ENCODE data around the gene ZBTB34.

DNA sequence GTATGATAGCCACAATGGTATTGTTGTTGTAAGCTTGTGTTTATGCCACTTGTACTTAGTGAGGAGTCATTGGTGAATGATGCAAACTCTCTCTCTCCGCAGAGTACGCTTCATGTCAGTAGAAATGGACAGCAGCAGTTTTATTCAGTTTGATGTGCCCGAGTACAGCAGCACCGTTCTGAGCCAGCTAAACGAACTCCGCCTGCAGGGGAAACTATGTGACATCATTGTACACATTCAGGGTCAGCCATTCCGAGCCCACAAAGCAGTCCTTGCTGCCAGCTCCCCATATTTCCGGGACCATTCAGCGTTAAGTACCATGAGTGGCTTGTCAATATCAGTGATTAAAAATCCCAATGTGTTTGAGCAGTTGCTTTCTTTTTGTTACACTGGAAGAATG, 18.8 kb downstream of the ZBTB34 start:
- TF ChIP-seq, protein P1, sequence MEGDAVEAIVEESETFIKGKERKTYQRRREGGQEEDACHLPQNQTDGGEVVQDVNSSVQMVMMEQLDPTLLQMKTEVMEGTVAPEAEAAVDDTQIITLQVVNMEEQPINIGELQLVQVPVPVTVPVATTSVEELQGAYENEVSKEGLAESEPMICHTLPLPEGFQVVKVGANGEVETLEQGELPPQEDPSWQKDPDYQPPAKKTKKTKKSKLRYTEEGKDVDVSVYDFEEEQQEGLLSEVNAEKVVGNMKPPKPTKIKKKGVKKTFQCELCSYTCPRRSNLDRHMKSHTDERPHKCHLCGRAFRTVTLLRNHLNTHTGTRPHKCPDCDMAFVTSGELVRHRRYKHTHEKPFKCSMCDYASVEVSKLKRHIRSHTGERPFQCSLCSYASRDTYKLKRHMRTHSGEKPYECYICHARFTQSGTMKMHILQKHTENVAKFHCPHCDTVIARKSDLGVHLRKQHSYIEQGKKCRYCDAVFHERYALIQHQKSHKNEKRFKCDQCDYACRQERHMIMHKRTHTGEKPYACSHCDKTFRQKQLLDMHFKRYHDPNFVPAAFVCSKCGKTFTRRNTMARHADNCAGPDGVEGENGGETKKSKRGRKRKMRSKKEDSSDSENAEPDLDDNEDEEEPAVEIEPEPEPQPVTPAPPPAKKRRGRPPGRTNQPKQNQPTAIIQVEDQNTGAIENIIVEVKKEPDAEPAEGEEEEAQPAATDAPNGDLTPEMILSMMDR (IDR thresholded peaks at IDR 0.05; ENCODE audit: poor library complexity) = no peak
- TF ChIP-seq EZH2 (IDR thresholded peaks at IDR 0.05; ENCODE audit: borderline replicate concordance) = no peak
